Measurements from ENCODE around the gene SIGMAR1.
"Not testable (repeated sequence)": the region's sequence is repeated elsewhere in the genome, so short reads cannot be mapped to it uniquely, and the experiment has no call there.

SIGMAR1 gene

GRCh38 chr9:34654323-34655051, 16.9 kb upstream of the SIGMAR1 start:
- DNase-seq = no peak

GRCh38 chr9:34653151-34654072, 15.8 kb upstream of the SIGMAR1 start:
- DNase-seq = no peak

DNA sequence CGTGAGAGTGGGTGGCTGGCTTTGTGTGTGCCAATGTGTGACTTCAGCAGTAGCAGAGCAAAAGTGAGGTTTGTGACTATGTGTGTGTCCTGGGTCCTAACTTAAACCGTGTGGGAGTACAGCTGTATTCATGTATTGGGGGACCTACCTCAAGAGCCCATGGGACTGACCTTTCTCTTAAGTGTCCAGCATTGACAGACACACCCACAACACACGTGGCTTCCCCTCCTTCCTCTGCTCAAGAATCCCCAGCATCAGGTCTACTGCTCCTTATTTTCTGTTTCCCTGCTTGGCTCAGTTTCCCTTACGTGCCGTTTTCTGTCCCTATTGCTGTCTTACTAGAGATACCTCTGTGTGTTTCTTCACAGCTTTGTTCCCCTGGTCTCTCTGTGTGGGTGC, 15.0 kb upstream of the SIGMAR1 start:
- no peak for DNase-seq

GRCh38 chr9:34651876-34652601, 14.5 kb upstream of the SIGMAR1 start, which contains the start of gene IL11RA:
Gene IL11RA, plus strand, starts transcription at chr9:34652185. Its CDS starts 3,033 bp downstream, at chr9:34655218.
- DNase-seq = peak; percentile 77

- DNase-seq = no peak
These were observed 13.7 kb upstream of the SIGMAR1 start for GRCh38 chr9:34651321-34651720.

GRCh38 chr9:34650816-34651215, 13.2 kb upstream of the SIGMAR1 start:
- no peak for DNase-seq

- no peak for DNase-seq
These were observed 11.1 kb upstream of the SIGMAR1 start for GRCh38 chr9:34648673-34649072.

- DNase-seq = no peak
These were observed 10.1 kb upstream of the SIGMAR1 start for GRCh38 chr9:34647651-34648050.

- no peak for DNase-seq
These were observed 9.5 kb upstream of the SIGMAR1 start for GRCh38 chr9:34647084-34647403.

- peak; percentile 81 for DNase-seq
These were observed 8.9 kb upstream of the SIGMAR1 start, which contains the start of gene GALT for GRCh38 chr9:34646211-34647083. Gene GALT, plus strand, starts transcription at chr9:34646675. Its CDS starts 30 bp downstream, at chr9:34646705.

DNA sequence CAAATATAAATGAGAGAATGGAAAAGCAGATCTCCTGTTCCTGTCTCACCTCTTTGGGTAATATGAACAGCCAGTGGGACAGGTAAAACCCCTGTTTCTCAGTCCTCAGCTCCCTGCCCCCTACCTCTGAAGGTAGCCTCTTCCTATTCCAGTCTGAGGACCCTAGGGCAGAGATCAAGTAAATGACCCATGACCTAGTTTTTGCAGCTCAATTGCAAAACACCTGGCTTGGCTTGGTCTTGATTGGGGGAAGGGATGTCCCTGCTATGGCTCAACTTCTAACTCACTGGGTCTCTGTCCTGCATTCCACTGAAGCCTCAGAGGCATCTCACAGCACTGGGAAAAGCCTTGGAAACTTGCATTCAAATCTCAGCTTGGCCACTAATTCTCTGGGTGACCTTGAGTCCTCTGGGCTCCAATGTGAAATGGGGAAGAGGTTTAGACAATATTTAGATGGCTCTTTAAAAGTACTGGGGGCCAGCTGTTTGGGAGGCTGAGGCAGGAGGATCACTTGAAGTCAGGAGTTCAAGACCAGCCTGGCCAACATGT, 7.3 kb upstream of the SIGMAR1 start:
- no peak for DNase-seq

DNA sequence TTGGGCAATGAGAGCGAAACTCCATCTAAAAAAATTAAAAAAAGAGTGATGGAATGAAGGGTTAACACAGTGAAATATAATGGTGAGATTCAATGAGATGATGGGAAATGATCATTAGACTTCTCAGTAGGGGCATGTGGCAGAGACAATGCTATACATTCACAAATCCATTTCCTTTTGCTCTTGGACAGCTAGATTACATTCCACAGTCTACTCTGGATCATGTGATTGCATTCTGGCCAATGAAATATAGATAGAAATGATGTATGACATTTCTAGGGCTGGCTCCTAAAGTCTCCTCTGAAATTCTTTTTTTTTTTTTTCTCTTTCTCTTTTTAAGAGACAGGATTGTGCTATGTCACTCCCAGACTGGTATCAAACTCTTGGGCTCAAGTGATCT, 5.1 kb upstream of the SIGMAR1 start:
- no peak for DNase-seq

GRCh38 chr9:34639322-34639721, 1.7 kb upstream of the SIGMAR1 start:
- not testable (repeated sequence) for DNase-seq

- DNase-seq = no peak
These were observed 505 bp upstream of the SIGMAR1 start for GRCh38 chr9:34638138-34638445.

GRCh38 chr9:34636791-34637355, 714 bp downstream of the SIGMAR1 start:
- DNase-seq = no peak

GRCh38 chr9:34635556-34635955, 2.0 kb downstream of the SIGMAR1 start:
- no peak for DNase-seq

- DNase-seq = no peak
These were observed 2.9 kb downstream of the SIGMAR1 start for GRCh38 chr9:34634551-34635248.

DNA sequence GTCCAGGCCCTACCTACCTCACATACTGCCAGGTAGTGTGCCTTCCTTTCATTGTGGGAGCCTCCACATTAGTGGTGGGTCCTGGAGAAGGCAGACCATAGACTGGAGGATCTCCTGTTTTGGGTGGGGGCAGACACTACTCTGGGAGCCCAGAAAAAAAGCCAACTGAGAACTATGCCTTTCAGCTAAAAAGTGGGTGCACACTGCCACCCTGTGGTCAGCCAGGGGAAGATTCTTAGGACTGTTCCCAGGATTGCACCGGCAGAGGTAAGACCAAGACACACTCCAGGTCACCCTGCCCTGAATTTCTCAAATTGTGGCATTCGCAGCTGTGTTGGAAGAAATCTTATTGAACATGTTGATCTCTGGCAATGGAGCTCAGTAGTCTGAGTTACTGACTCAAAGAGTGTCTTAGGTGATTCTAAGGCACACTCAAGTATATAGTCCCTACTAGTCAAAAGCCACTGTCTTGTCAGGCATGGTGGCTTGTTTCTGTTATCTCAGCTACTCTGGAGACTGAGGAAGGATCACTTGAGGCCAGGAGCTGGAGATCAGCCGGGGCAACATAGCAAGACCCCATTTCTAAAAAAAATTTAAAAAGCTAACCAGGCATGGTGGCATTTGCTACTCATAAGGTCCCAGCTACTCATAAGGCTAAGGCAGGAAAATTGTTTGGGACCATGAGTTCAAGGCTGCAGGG, 3.6 kb downstream of the SIGMAR1 start:
- peak; percentile 67 for DNase-seq

DNA sequence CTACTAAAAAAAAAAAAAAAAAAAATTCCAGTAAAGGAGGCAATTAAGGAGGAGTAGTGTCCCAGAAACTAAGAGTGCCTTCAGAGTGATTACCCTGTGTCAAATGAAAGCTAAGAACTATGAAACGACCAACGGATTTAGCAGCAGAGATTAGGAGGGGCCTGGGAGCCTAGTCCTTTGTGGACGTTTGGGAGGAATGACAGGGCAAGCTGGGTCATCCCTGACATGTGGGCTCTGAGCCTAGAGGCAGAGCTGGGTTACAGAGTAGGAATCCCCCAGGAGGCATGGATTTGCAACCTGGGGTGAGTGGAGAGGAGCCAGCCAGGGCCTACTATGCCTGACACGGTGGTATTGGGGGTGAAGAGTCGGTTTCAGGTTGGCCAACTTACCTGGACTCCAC, 4.4 kb downstream of the SIGMAR1 start:
- no peak for DNase-seq

- DNase-seq = no peak
These were observed 7.0 kb downstream of the SIGMAR1 start for GRCh38 chr9:34630402-34631154.
